ENCODE data around the gene LRIT2. TPM values are rescaled to one million over a fixed set of nuclear protein-coding genes. Genes with fewer than 3 reads are reported as not detected.

LRIT2 gene
- total RNA-seq, 1 experiment from 2014 or later = not detected

DNA sequence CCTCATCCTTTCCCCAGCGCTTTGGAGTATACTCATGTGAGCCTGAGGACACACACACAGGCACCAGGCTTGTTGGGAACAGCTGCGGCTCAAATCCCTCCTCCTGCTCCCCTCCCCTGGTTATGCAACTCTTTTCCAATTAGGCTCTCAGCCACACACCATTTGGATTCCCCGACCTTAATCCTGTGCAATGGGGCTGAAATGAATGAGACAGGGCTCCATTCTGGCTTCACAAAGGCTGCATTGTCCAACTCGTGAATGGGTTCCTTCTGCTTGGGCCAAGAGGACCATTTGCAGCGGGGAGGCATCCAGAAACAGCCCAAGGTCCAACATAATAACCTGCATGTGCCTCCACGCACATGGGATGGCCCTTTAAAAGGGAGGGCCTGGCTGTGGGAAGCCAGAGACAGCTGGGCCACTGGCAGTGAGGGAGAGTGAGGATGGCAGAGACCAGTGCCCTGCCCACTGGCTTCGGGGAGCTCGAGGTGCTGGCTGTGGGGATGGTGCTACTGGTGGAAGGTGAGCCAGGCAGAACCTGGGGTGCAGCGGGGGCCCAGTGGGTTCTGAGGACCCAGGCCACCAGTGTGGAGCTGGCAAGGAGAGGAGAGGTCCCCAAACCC lies 19.4 kb upstream of the LRIT2 start, which contains the start of gene RGR:
TSS of gene RGR (plus strand) at position 403 of the 620 bp plus-strand sequence. CDS start at position 441, 38 bp downstream.
- ChIA-PET CTCF (no interaction called here), POLR2A (ENCODE audit: unreplicated experiment) (no interaction called here)
- Histone ChIP-seq H3K9ac (ENCODE audit: low read length) (no peak within 1 kb of the TSS), H3K9me3 (ENCODE audit: low read length) (no peaks in the 10 kb centered on the region), H3K36me3 (ENCODE audit: low read depth, low read length) (no peaks in the 10 kb centered on the region), H3K4me1 (ENCODE audit: insufficient read depth, low read length) (no peaks in the 10 kb centered on the region), H3F3A (ENCODE audit: low read length, unreplicated experiment) (no peaks in the 10 kb centered on the region), H3K4me3 (ENCODE audit: low read length) (no peak within 1 kb of the TSS), H2AFZ (ENCODE audit: low read length) (no peak within 1 kb of the TSS), H3K27ac (ENCODE audit: low read length) (no peak within 1 kb of the TSS), H4K20me1 (ENCODE audit: low read length) (no peaks in the 10 kb centered on the region), H3K79me2 (ENCODE audit: low read length) (no peaks in the 10 kb centered on the region), H3K9me2 (replicated peaks; ENCODE audit: low read length) (no peaks in the 10 kb centered on the region), H3K27me3 (ENCODE audit: low read length) (peaks cover 22% of the 10 kb centered on the region), H3K4me2 (ENCODE audit: low read length) (no peak within 1 kb of the TSS)
- ATAC-seq = no peak
- no peak for DNase-seq
- BruUV-seq (replicated peaks) = no TSS peak
- TF ChIP-seq, protein P1, sequence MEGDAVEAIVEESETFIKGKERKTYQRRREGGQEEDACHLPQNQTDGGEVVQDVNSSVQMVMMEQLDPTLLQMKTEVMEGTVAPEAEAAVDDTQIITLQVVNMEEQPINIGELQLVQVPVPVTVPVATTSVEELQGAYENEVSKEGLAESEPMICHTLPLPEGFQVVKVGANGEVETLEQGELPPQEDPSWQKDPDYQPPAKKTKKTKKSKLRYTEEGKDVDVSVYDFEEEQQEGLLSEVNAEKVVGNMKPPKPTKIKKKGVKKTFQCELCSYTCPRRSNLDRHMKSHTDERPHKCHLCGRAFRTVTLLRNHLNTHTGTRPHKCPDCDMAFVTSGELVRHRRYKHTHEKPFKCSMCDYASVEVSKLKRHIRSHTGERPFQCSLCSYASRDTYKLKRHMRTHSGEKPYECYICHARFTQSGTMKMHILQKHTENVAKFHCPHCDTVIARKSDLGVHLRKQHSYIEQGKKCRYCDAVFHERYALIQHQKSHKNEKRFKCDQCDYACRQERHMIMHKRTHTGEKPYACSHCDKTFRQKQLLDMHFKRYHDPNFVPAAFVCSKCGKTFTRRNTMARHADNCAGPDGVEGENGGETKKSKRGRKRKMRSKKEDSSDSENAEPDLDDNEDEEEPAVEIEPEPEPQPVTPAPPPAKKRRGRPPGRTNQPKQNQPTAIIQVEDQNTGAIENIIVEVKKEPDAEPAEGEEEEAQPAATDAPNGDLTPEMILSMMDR (conservative IDR thresholded peaks at IDR 0.05; ENCODE audit: low read depth, low read length) = no peak
- TF ChIP-seq EZH2 (IDR thresholded peaks at IDR 0.05; ENCODE audit: low read length, unreplicated experiment) (no peak), EZH2phosphoT487 (IDR thresholded peaks at IDR 0.05; ENCODE audit: borderline replicate concordance, low read length) (no peak)
- intact Hi-C loops (cut with micrococcal nuclease) = no loop called here

DNA sequence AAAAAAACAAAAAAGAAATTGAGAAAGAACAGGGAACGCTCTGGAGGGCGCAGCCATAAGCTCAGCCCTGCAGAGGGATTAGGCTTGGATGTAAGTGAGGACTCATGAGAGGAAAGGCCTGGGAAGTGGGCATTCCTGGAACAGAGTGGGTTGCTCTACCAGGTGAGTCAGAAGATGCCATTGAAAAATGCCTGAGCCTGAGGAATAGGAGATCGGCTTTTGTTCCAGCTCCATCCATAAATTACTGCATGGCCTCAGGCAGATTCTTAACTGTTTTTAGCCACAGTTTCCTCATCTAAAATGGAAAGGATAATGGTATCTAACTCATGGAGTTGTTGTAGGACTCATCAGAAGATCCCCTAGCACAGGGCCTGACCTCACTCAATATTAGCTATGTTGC lies 18.4 kb upstream of the LRIT2 start:
- ChIA-PET POLR2A (ENCODE audit: unreplicated experiment) (no interaction called here), CTCF (no interaction called here)
- H3F3A ChIP-seq (ENCODE audit: low read length, unreplicated experiment) = no peaks in the 10 kb centered on the region
- no peaks in the 10 kb centered on the region for H4K20me1 ChIP-seq (ENCODE audit: low read length)
- H3K4me3 ChIP-seq (ENCODE audit: low read length) = no peak overlapping the region
- no peaks in the 10 kb centered on the region for H3K79me2 ChIP-seq (ENCODE audit: low read length)
- ATAC-seq (no peak), DNase-seq (no peak)
- H3K4me2 ChIP-seq (ENCODE audit: low read length) = no peak overlapping the region
- no peak overlapping the region for H3K9ac ChIP-seq (ENCODE audit: low read length)
- H3K27ac ChIP-seq (ENCODE audit: low read length) = no peak overlapping the region
- no TSS peak for BruUV-seq (replicated peaks)
- H3K9me3 ChIP-seq (ENCODE audit: low read length) = no peaks in the 10 kb centered on the region
- intact Hi-C loops (cut with micrococcal nuclease) = no loop called here
- TF ChIP-seq EZH2phosphoT487 (IDR thresholded peaks at IDR 0.05; ENCODE audit: borderline replicate concordance, low read length) = no peak
- TF ChIP-seq, protein P1 (conservative IDR thresholded peaks at IDR 0.05; ENCODE audit: low read depth, low read length) = no peak
- TF ChIP-seq EZH2 (IDR thresholded peaks at IDR 0.05; ENCODE audit: low read length, unreplicated experiment) = no peak
- H3K9me2 ChIP-seq (replicated peaks; ENCODE audit: low read length) = no peaks in the 10 kb centered on the region
- no peaks in the 10 kb centered on the region for H3K4me1 ChIP-seq (ENCODE audit: insufficient read depth, low read length)
- H3K27me3 ChIP-seq (ENCODE audit: low read length) = peaks cover 22% of the 10 kb centered on the region
- H2AFZ ChIP-seq (ENCODE audit: low read length) = no peak overlapping the region
- H3K36me3 ChIP-seq (ENCODE audit: low read depth, low read length) = no peaks in the 10 kb centered on the region

DNA sequence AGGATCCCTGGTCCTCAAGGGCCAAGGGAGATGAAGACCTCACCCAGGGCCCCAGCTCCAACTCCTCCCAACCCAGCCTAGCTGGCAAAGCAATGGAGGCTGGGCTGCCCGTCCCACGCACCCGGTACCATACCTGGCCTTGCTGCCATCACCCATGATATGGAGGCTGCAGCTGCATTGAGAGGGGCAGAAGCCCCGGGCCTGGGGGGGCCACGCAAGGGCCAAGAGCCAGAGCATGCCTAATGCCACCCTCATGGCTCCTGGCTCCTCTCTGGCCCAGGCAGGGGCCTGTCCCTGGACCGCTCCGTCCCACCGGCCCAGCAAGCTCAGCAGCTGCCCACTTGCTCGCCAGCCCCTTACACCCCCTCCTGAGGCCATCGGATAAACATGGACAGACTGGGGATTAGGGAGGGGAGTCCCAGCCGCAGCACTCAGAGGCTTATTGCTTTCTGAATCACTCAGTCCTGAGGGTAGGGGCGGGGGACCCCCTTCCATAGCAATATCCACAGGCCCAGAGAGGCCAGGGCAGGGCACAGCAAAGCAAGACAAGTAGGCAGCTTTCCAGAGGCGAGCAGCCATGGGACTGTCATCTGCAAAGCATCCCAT lies 15.9 kb upstream of the LRIT2 start, which contains the start of gene LRIT1:
TSS of gene LRIT1 (minus strand) at position 362 of the 606 bp plus-strand sequence. CDS start at position 255, 107 bp downstream.
- DNase-seq (no peak), ATAC-seq (no peak)
- Histone ChIP-seq H3K9me2 (replicated peaks; ENCODE audit: low read length) (no peaks in the 10 kb centered on the region), H3F3A (ENCODE audit: low read length, unreplicated experiment) (no peaks in the 10 kb centered on the region), H3K9ac (ENCODE audit: low read length) (no peak within 1 kb of the TSS), H3K27ac (ENCODE audit: low read length) (no peak within 1 kb of the TSS), H3K4me2 (ENCODE audit: low read length) (no peak within 1 kb of the TSS), H4K20me1 (ENCODE audit: low read length) (no peaks in the 10 kb centered on the region), H3K4me1 (ENCODE audit: insufficient read depth, low read length) (no peaks in the 10 kb centered on the region), H3K9me3 (ENCODE audit: low read length) (no peaks in the 10 kb centered on the region), H3K36me3 (ENCODE audit: low read depth, low read length) (no peaks in the 10 kb centered on the region), H3K79me2 (ENCODE audit: low read length) (no peaks in the 10 kb centered on the region), H3K27me3 (ENCODE audit: low read length) (peaks cover 7% of the 10 kb centered on the region; the same call in 1 of the 2 replicates), H2AFZ (ENCODE audit: low read length) (no peak within 1 kb of the TSS), H3K4me3 (ENCODE audit: low read length) (no peak within 1 kb of the TSS)
- ChIA-PET POLR2A (ENCODE audit: unreplicated experiment) (no interaction called here), CTCF (no interaction called here)
- TF ChIP-seq EZH2 (IDR thresholded peaks at IDR 0.05; ENCODE audit: low read length, unreplicated experiment) = no peak
- no peak for TF ChIP-seq EZH2phosphoT487 (IDR thresholded peaks at IDR 0.05; ENCODE audit: borderline replicate concordance, low read length)
- TF ChIP-seq, protein P1 (conservative IDR thresholded peaks at IDR 0.05; ENCODE audit: low read depth, low read length) = no peak
- intact Hi-C loops (cut with micrococcal nuclease) = no loop called here
- BruUV-seq (replicated peaks) = no TSS peak

All from PC-3 (cell line).